PC-9 (cell line): Measurements from ENCODE around the gene SPI1.

ENCODE experiments used
- CTCF ChIP-seq: fragments of 200-600 bp; sonication (generic); conservative IDR thresholded peaks from 2 replicates; pipeline ENCODE4 v1.6.1; 2017; ENCODE audit warnings: mixed run types, antibody characterized with exemption, mild to moderate bottlenecking, moderate library complexity
- EZH2 ChIP-seq: fragments of 200-600 bp; sonication (generic); IDR thresholded peaks from 2 replicates; pipeline ENCODE4 v1.8.0; 2017; ENCODE audit warnings: antibody characterized with exemption, low read depth

DNA sequence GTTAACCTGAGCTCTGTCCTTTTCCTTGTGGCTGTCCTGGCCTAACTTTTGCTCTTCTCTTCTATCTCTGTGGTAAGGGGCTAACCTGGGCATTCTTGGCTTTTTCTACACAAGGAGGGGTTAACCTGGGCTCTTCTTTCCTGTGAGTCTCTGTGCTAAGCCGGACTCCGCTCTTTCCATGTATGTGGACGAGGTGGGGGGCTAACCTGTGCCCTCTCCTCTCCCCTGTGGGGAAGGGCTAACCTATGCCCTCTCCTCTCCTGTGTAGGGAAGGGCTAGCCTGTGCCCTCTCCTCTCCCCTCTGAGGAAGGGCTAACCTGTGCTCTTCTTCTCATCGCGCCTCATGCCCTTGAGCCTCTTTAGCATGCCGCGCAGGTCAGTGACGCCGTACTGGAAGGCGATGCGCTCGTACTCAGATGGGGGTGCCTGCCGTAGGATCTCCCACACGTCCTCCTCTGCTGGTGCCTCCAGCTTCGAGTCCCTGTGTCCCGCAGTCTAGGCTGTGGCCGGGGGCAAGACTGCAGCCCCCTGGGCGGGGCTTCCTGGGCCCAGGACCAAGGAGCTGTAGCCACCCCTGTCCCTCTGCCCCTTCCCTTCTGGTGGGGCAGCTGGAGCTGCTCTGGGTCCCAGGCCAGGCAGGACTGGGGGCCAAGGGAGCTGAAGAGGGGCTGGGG lies 32.3 kb downstream of the SPI1 start:
- TF ChIP-seq CTCF (no peak), EZH2 (no peak)
